Activated T-cell treated with anti-CD3 and anti-CD28 coated beads, Interleukin-2, amount 50 U/mL, for 1 hour (primary cell): ENCODE measurements around the gene NECTIN3.

Experiments
- DNase-seq: peaks from one replicate; pipeline ENCODE4 v3.0.0-alpha.2; 2020

The NECTIN3 gene

DNA sequence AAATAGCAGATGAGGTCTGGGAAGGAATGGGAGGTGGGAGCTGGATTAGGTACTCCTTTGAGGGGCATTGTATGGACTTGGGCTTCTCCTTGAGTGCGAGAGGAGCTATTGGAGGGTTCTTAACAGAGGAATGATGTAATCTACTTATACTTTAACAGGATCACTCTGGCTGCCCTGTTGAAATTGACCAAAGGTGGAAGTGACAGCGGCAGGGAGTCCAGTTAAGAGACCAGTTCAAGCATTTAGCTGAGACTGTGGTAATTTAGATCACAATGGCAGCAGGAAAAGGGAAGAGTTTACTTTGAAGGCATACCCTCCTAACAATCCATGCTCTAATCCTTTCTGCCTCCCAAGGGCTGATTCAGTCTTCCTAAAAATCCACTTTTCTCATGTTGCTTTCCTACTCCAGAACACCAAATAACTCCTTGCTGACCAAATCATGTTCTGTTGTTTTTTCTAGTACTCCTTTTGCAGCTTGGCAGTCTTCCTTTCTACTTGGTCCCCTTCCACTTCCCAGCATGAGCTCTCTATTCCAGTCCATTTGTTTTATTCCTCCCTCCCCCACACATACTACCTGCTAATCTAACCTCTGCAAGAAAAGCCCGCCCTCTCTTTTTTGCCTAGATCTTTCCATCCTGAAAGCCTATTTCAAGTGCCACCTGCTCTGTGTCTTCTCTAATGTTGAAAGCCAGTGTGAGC is 139.4 kb downstream of the NECTIN3 start:
- no peak for DNase-seq

DNA sequence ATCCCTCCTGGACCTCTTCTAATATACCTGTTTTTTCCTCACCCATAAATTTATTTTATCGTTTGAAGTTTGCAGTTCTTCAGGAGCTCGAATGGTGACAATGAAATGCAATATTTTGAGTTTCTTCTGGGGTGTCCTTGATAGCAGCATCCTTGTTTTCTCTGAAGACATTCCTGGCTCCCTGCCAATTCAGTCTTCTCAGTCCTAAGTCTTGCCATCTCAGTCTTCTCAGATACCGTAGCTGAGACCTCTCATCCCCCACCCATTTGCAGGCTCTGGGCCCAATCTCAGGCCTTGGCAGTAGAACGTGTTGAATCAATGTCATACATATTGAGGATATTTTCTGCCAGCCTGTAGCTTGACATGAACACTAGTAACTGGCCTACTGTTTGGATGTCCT is 140.9 kb downstream of the NECTIN3 start:
- no peak for DNase-seq

DNA sequence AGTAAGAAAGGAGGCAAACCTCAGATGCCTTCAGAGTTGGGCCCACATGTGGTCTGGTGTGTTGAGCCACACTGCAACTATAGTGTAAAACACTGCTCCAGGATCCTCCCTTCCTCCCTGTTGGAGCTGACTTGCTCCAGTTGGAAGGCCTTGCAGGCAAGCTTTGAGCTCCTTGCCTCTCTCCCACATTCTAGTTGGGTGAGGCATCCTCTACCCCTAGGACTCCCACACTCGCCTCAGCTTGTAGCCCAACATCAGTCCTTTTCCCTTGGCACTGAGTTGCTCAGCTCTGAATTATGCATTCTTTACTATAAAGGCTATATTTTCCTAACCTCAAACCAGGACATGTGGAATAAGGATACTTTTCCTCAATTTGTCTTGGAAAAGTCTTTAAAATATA is 143.9 kb downstream of the NECTIN3 start:
- DNase-seq = no peak

DNA sequence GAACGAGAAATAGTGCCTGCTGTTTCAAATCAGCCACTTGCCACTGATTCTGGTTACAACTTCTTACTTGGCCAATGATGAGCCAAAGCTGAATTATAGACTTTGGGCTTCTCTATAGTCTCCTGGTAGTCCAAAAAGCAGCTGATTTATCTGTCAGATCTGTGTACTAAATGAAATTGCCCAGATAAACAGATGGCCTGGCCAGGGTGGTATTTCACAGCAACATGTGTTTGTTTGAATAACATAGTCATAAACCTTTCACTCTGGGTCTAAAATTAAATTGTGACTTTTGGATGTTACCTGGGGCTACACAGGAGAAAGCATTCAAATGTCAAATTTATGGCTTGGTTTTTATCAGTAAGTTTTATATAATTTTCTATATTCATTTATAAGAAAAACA is 147.0 kb downstream of the NECTIN3 start:
- DNase-seq = no peak

DNA sequence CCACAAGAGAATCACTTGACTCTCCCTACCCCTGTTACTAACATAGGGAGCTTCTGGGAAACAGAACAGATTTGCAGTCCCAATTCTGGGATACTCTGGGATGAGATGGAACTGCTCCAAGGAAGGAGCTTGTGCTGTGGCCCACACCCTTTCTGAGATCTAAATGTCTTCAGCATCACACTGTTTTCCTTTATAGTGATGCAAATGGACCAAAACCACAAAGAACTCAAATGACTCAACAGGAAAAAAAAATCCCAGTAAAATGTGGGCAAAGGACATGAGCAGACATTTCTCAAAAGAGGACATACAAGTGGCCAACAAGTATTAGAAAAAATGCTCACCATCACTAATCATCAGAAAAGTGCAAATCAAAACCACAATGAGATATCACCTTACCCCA is 155.6 kb downstream of the NECTIN3 start:
- DNase-seq = no peak

DNA sequence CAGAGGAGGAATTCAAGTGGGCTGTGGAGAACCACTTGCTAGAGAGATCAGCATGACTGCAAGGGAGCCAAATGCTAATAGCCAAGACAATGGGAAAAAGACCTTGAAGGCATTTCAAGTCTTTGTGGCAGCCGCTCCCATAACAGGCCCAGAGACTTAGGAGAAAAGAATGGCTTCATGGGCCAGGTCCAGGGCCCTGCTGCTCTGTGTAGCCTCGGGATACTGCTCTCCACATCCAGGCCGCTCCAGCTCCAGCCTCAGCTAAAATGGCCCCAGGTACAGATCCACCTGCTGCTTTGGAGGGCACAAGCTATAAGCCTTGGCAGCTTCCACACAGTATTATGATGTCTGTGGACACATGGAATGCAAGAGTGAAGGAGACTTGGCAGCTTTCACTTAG is 157.7 kb downstream of the NECTIN3 start:
- DNase-seq = no peak

DNA sequence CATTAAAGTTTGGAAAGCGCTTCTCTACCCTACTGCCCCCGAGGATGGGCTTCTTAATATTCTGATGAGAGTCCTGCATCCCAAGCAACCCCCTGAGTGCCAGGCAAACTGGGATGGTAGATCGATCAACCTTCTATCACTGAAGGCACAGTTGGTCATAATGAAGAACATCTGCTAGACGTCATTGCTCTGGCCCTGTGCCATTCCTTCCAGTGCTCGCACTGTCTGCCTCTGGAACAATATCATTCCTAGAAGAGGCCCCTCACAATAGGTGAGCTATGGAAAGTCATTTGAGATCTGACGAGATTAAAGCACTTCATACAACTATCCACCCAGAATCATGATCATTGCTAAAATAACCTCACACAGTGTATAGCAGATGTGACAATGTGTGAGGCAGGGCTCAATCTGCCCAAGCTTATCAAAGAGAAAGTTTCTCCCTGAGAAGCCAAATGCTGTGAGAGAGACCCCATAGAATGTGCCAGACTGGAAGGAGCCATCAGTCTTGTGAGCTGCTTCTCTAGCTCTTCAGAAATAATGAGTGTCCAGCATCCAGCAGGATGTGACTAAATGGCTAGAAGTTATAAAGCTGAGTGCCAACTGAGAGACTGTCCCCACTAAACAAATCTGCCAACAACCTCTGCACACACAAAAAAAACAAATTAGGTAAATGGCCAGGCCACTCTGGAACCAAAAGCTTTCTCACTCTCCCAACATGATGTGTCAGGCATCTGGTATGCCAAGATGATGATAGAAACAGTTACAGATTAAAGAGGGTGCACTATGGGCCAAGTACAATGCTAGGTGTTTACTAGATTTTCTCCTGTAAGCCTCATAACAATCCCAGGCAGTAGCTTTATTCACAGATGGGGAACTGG is 165.5 kb downstream of the NECTIN3 start:
- DNase-seq = no peak

DNA sequence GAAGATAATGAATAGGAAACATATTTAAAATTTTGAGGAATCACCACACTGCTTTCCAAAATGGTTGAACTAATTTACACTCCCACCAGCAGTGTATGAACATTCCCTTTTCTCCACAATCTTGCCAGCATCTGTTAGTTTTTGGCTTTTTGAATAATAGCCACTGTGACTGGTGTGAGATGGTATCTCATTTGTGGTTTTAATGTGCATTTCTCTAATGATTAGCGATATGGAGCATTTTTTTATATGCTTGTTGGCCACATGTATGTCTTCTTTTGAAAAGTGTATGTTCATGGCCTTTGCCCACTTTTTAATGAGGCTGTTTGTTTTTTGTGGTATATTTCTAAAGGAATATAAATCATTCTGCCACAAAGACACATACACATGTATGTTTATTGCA is 166.3 kb downstream of the NECTIN3 start:
- DNase-seq = no peak

DNA sequence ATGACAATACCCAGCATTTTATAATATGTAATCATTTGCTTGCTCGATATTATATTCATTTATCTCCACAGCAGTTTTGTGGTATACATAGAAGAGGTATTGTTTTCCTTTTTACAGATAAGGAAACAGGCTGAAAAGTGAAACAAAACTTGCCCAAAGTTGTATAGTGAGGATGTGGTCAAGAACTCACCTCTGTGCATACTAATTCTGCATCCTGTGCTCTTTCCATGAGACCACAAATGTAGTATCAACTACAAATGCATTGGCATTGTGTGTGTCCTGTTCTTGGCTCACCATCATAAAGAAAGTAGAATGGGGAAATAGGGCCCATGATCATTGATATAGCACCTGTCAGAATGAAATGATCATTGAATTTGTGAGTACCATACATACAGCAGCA is 167.3 kb downstream of the NECTIN3 start:
- DNase-seq = no peak

DNA sequence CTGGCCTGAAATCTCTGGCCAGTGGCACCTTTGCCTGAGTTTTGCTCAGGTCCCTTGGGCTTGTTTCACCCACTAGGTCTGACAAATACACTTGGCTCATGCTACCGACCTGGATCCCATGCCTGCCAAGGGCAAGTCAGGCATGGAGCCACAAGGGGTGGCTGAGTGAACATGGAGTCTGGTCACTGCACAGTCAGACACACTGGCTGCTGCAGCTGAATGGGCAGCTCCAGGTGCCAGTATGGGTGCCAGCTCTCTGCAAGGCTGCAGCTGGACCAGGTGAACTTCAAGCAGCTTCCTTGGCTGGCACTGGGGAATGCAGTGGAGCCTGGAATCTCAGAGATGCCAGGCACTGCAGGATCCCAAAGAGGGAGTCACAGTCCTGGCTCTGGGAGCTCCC is 170.3 kb downstream of the NECTIN3 start:
- no peak for DNase-seq
